Endothelial cell (in vitro differentiated cells): Measurements from ENCODE around the gene TNRC6B. TPM values are rescaled to one million over a fixed set of nuclear protein-coding genes. Genes with fewer than 3 reads are reported as not detected.

Source experiments
- DNase-seq: peaks from one replicate; pipeline ENCODE4 v3.0.0; 2021; ENCODE audit warnings: low spot score
- H3K27ac Mint-ChIP-seq: one replicate; pipeline ENCODE4 v1.8.0; 2021; ENCODE audit warnings: mixed read lengths, inconsistent platforms; ENCODE audit not compliant: unreplicated experiment
- H3K27me3 Mint-ChIP-seq: one replicate; pipeline ENCODE4 v1.8.0; 2021; ENCODE audit warnings: mild to moderate bottlenecking, moderate library complexity, mixed read lengths, inconsistent platforms; ENCODE audit not compliant: unreplicated experiment
- H3K36me3 Mint-ChIP-seq: one replicate; pipeline ENCODE4 v1.8.0; 2021; ENCODE audit warnings: mild to moderate bottlenecking, low read depth, mixed read lengths, inconsistent platforms; ENCODE audit not compliant: unreplicated experiment
- H3K4me1 Mint-ChIP-seq: one replicate; pipeline ENCODE4 v1.8.0; 2021; ENCODE audit warnings: mild to moderate bottlenecking, mixed read lengths, inconsistent platforms; ENCODE audit not compliant: unreplicated experiment
- H3K4me3 Mint-ChIP-seq: one replicate; pipeline ENCODE4 v1.8.0; 2021; ENCODE audit warnings: mild to moderate bottlenecking, mixed read lengths, inconsistent platforms; ENCODE audit not compliant: unreplicated experiment
- H3K9me3 Mint-ChIP-seq: one replicate; pipeline ENCODE4 v1.8.0; 2021; ENCODE audit warnings: mixed read lengths, inconsistent platforms; ENCODE audit not compliant: unreplicated experiment
- CTCF ChIP-seq: fragments of 200-600 bp; sonication (generic); IDR thresholded peaks from one replicate; pipeline ENCODE4 v1.5.0; 2021; ENCODE audit warnings: antibody characterized with exemption; ENCODE audit not compliant: unreplicated experiment
- total RNA-seq: library from RNA; stranded (reverse); fragmentation: NEBNext Ultra II Directional; extraction: Animal tissue kit (Norgen Biotek cat#: 25700); gene quantifications from one replicate; pipeline ENCODE4 v1.2.1, GENCODE V29; 2021; ENCODE audit not compliant: unreplicated experiment

TNRC6B gene
- total RNA-seq, 1 donor from 2014 or later: 53.4 TPM

- peak overlapping the region; percentile 30 for H3K27ac Mint-ChIP-seq
- H3K4me3 Mint-ChIP-seq: peak overlapping the region; percentile 73
- peaks cover 32% of the 10 kb centered on the region for H3K4me1 Mint-ChIP-seq
- no peak for DNase-seq
- H3K36me3 Mint-ChIP-seq: peaks cover 29% of the 10 kb centered on the region
- no peaks in the 10 kb centered on the region for H3K9me3 Mint-ChIP-seq
- no peak for TF ChIP-seq CTCF
- H3K27me3 Mint-ChIP-seq: no peaks in the 10 kb centered on the region
Measured at GRCh38 chr22:40322021-40322420, 144.3 kb downstream of the TNRC6B start.

GRCh38 chr22:40322818-40323447 is 145.2 kb downstream of the TNRC6B start:
- Mint-ChIP-seq H3K27me3 (peaks cover 2% of the 10 kb centered on the region), H3K36me3 (peaks cover 19% of the 10 kb centered on the region), H3K4me1 (peaks cover 41% of the 10 kb centered on the region), H3K9me3 (no peaks in the 10 kb centered on the region), H3K27ac (no peak overlapping the region), H3K4me3 (no peak overlapping the region)
- DNase-seq: no peak
- TF ChIP-seq CTCF: no peak

GRCh38 chr22:40323681-40324171 is 146.0 kb downstream of the TNRC6B start:
- peaks cover 49% of the 10 kb centered on the region for H3K4me1 Mint-ChIP-seq
- H3K27me3 Mint-ChIP-seq: peaks cover 2% of the 10 kb centered on the region
- peak overlapping the region; percentile 72 for H3K27ac Mint-ChIP-seq

GRCh38 chr22:40324468-40325305 is 147.0 kb downstream of the TNRC6B start:
- Mint-ChIP-seq H3K4me3 (no peak overlapping the region), H3K27me3 (peaks cover 2% of the 10 kb centered on the region), H3K4me1 (peaks cover 58% of the 10 kb centered on the region), H3K36me3 (peaks cover 18% of the 10 kb centered on the region), H3K9me3 (no peaks in the 10 kb centered on the region), H3K27ac (peak overlapping the region; percentile 84)
- no peak for TF ChIP-seq CTCF
- no peak for DNase-seq

More at GRCh38 chr22:40323681-40324171, 146.0 kb downstream of the TNRC6B start:
- DNase-seq: no peak
- TF ChIP-seq CTCF: no peak
- Mint-ChIP-seq H3K9me3 (no peaks in the 10 kb centered on the region), H3K4me3 (no peak overlapping the region), H3K36me3 (peaks cover 18% of the 10 kb centered on the region)

- peaks cover 18% of the 10 kb centered on the region for H3K36me3 Mint-ChIP-seq
- peak overlapping the region; percentile 19 for H3K4me3 Mint-ChIP-seq
- H3K9me3 Mint-ChIP-seq: no peaks in the 10 kb centered on the region
- peaks cover 2% of the 10 kb centered on the region for H3K27me3 Mint-ChIP-seq
- H3K27ac Mint-ChIP-seq: peak overlapping the region; percentile 79
- H3K4me1 Mint-ChIP-seq: peaks cover 63% of the 10 kb centered on the region
- no peak for TF ChIP-seq CTCF
- DNase-seq: no peak
Measured at GRCh38 chr22:40325315-40325714, 147.6 kb downstream of the TNRC6B start.
